Skeletal muscle tissue (tissue), 4 donors: ENCODE measurements around the gene AHSP. TPM values are rescaled to one million over a fixed set of nuclear protein-coding genes. Genes with fewer than 3 reads are reported as not detected.
"Not testable (repeated sequence)": the region's sequence is repeated elsewhere in the genome, so short reads cannot be mapped to it uniquely, and the experiment has no call there.

Source experiments
- H3K27ac ChIP-seq: one replicate; pipeline ENCODE4 v1.7.0; 2013; ENCODE audit warnings: mild to moderate bottlenecking, low read depth, low read length, inconsistent platforms
- H3K27me3 ChIP-seq, 3 donors: one replicate each; pipeline ENCODE4 v1.7.0; 2013; ENCODE audit warnings: low read length in 3 of 3; ENCODE audit not compliant: control insufficient read depth in 3 of 3, insufficient read depth in 3 of 3
- H3K36me3 ChIP-seq, 3 donors: one replicate each; pipeline ENCODE4 v1.7.0; 2013; ENCODE audit warnings: low read length in 3 of 3; ENCODE audit not compliant: control insufficient read depth in 3 of 3, insufficient read depth in 3 of 3
- H3K4me1 ChIP-seq, 3 donors: one replicate each; pipeline ENCODE4 v1.7.0; 2013; ENCODE audit warnings: low read length in 3 of 3, mild to moderate bottlenecking in 3 of 3; ENCODE audit not compliant: control insufficient read depth in 3 of 3, insufficient read depth in 3 of 3
- H3K4me3 ChIP-seq, 3 donors: one replicate each; pipeline ENCODE4 v1.7.0; 2013; ENCODE audit warnings: low read length in 3 of 3
- H3K9ac ChIP-seq, 3 donors: one replicate each; pipeline ENCODE4 v1.7.0; 2013; ENCODE audit warnings: low read length in 3 of 3, mild to moderate bottlenecking in 3 of 3, moderate library complexity in 2 of 3, low read depth in 1 of 3
- H3K9me3 ChIP-seq, 3 donors: one replicate each; pipeline ENCODE4 v1.7.0; 2013; ENCODE audit warnings: low read length in 3 of 3; ENCODE audit not compliant: control insufficient read depth in 3 of 3
- total RNA-seq: library from RNA; depleted of rRNA; stranded (reverse); fragments of >200 nt; gene quantifications from one replicate; pipeline ENCODE4 v1.2.3, GENCODE V29; 2014
- donor health status: Osteomylitis.

AHSP gene, protein sequence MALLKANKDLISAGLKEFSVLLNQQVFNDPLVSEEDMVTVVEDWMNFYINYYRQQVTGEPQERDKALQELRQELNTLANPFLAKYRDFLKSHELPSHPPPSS
- 150 TPM for total RNA-seq

GRCh38 chr16:31527734-31528274 lies at the start of gene AHSP:
Gene AHSP (plus strand): TSS chr16:31527900. CDS start chr16:31528140, 240 bp downstream.
- peak within 1 kb of the TSS in 2 of 3 donors; percentile 17 to 26 for H3K4me3 ChIP-seq
- no peak within 1 kb of the TSS for H3K9ac ChIP-seq
- H3K27ac ChIP-seq = no peak within 1 kb of the TSS
- H3K9me3 ChIP-seq = no peaks in the 10 kb centered on the region
- no peaks in the 10 kb centered on the region for H3K36me3 ChIP-seq
- peaks cover 0 to 14% (median 9%) of the 10 kb centered on the region in 3 donors for H3K4me1 ChIP-seq
- peaks cover 30 to 45% (median 42%) of the 10 kb centered on the region in 3 donors for H3K27me3 ChIP-seq

- Histone ChIP-seq H3K36me3 (peaks cover 0 to 8% (median 8%) of the 10 kb centered on the region in 3 donors), H3K27ac (no peak overlapping the region), H3K9me3 (no peaks in the 10 kb centered on the region), H3K9ac (no peak overlapping the region), H3K27me3 (peaks cover 15 to 23% (median 18%) of the 10 kb centered on the region in 3 donors), H3K4me1 (peaks cover 2 to 6% (median 3%) of the 10 kb centered on the region in 3 donors), H3K4me3 (no peak overlapping the region)
Measured at GRCh38 chr16:31478956-31479355, 48.7 kb upstream of the AHSP start.

DNA sequence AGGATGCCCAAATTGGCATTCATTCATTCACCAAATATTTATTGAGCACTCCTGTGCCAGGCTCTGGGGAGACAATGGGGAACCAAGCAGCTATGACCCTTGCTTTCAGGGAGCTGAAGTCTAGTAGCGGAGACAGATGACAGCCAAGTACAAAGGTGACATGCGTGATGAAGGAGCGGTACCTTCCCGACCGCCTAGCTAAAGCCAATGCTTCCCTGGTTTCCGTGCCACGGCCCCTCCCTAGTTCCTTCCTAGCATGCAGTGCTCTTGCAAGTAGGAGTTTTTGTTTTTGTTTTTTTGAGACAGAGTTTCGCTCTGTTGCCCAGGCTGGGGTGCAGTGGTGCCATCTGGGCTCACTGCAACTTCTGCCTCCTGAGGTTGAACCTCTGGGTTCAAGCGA lies 47.9 kb upstream of the AHSP start:
- no peak overlapping the region for H3K4me3 ChIP-seq
- H3K9ac ChIP-seq = no peak overlapping the region
- peaks cover 2 to 6% (median 3%) of the 10 kb centered on the region in 3 donors for H3K4me1 ChIP-seq
- no peak overlapping the region for H3K27ac ChIP-seq
- H3K36me3 ChIP-seq = peaks cover 0 to 8% (median under 1%) of the 10 kb centered on the region in 3 donors
- H3K27me3 ChIP-seq = peaks cover 19 to 24% (median 19%) of the 10 kb centered on the region in 3 donors
- no peaks in the 10 kb centered on the region for H3K9me3 ChIP-seq

GRCh38 chr16:31480851-31481536 lies 46.7 kb upstream of the AHSP start:
- Histone ChIP-seq H3K36me3 (peaks cover 0 to 8% (median 0%) of the 10 kb centered on the region in 3 donors), H3K9me3 (no peaks in the 10 kb centered on the region), H3K27me3 (peaks cover 24 to 32% (median 32%) of the 10 kb centered on the region in 3 donors), H3K27ac (no peak overlapping the region), H3K4me3 (no peak overlapping the region), H3K9ac (no peak overlapping the region), H3K4me1 (peaks cover 2 to 6% (median 3%) of the 10 kb centered on the region in 3 donors)

DNA sequence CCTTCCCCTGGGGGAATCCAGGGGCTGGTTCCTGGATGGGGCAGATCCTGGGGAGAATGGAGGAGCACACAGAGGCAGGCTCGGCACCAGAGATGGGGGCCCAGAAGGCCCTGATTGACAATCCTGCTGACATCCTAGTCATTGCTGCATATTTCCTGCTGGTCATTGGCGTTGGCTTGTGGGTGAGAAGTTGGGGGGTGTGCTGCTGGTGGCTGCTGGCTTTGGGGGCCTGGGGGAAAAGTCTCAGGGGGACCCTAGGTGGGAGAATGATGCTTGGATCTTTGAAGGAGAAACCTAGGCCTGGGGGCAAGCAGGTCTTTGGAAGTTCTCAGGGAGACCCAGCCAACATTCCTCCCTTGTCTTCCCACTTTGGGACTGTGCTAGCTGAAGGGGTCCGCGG lies 44.6 kb upstream of the AHSP start, which contains the start of gene SLC5A2:
SLC5A2 (plus strand) TSS at position 43 of the 400 bp plus-strand sequence; CDS start at position 57, 14 bp downstream.
- H3K4me1 ChIP-seq = peaks cover 11 to 17% (median 13%) of the 10 kb centered on the region in 3 donors
- no peak within 1 kb of the TSS for H3K27ac ChIP-seq
- H3K9me3 ChIP-seq = no peaks in the 10 kb centered on the region
- H3K36me3 ChIP-seq = no peaks in the 10 kb centered on the region
- H3K27me3 ChIP-seq = peaks cover 35 to 47% (median 41%) of the 10 kb centered on the region in 3 donors
- no peak within 1 kb of the TSS for H3K4me3 ChIP-seq
- no peak within 1 kb of the TSS for H3K9ac ChIP-seq

DNA sequence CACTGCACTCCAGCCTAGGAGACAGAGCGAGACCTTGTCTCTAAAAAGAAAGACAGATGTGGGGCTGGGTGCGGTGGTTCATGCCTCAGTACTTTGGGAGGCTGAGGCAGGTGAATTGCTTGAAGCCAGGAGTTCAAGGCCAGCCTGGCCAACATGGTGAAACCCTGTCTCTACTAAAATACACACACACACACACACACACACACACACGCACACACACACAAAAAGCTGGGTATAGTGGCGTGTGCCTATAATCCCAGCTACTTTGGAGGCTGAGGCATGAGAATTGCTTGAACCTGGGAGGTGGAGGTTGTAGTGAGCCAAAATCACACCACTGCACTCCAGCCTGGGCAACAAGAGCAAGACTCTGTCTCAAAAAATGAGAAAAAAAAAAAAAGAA lies 43.7 kb upstream of the AHSP start:
- not testable (repeated sequence) for H3K9ac ChIP-seq, H3K27ac ChIP-seq, H3K36me3 ChIP-seq, H3K9me3 ChIP-seq, H3K4me3 ChIP-seq
- peaks cover 45 to 50% (median 49%) of the 10 kb centered on the region in 3 donors for H3K27me3 ChIP-seq
- peaks cover 18 to 24% (median 21%) of the 10 kb centered on the region in 3 donors for H3K4me1 ChIP-seq

DNA sequence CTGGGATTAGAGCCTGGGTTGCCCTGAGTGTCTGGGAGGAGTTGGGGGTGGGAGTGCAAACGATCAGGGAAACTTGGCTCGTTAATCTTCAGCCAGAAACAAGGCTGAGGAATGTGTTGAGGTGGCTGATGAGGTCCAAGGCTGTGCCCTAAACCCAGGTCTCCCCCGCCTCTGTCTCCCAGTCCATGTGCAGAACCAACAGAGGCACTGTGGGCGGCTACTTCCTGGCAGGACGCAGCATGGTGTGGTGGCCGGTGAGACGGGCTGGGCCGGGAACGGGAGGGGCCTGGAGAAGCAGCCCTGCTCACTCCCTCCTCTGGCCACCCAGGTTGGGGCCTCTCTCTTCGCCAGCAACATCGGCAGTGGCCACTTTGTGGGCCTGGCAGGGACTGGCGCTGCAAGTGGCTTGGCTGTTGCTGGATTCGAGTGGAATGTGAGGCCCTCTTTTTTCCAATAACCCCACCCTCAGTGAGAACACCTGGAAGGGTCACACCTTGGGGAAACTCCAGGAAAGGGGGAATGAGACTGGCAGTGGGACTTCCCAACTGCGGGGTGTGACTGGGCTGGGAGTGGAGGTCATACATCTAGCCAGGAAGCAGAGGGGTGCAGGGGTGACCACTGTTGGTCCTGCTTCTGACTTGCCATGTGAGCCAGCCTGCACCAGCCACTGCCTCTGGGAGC lies 43.1 kb upstream of the AHSP start:
- no peak overlapping the region for H3K4me3 ChIP-seq
- no peak overlapping the region for H3K9ac ChIP-seq
- H3K36me3 ChIP-seq = no peaks in the 10 kb centered on the region
- no peak overlapping the region for H3K27ac ChIP-seq
- H3K9me3 ChIP-seq = no peaks in the 10 kb centered on the region
- H3K27me3 ChIP-seq = peaks cover 45 to 48% (median 47%) of the 10 kb centered on the region in 3 donors
- peaks cover 18 to 24% (median 21%) of the 10 kb centered on the region in 3 donors for H3K4me1 ChIP-seq

- Histone ChIP-seq H3K27ac (no peak overlapping the region), H3K9ac (no peak overlapping the region), H3K4me1 (peaks cover 18 to 22% (median 21%) of the 10 kb centered on the region in 3 donors), H3K27me3 (peaks cover 43 to 47% (median 47%) of the 10 kb centered on the region in 3 donors), H3K9me3 (no peaks in the 10 kb centered on the region), H3K36me3 (peaks cover 1 to 4% (median 2%) of the 10 kb centered on the region in 3 donors), H3K4me3 (no peak overlapping the region)
Measured at GRCh38 chr16:31485571-31485970, 42.1 kb upstream of the AHSP start.

- peaks cover 43 to 47% (median 47%) of the 10 kb centered on the region in 3 donors for H3K27me3 ChIP-seq
- H3K9me3 ChIP-seq = no peaks in the 10 kb centered on the region
- peaks cover 15 to 21% (median 18%) of the 10 kb centered on the region in 3 donors for H3K4me1 ChIP-seq
- H3K4me3 ChIP-seq = no peak overlapping the region
- no peak overlapping the region for H3K9ac ChIP-seq
- H3K27ac ChIP-seq = no peak overlapping the region
- peaks cover 2 to 8% (median 3%) of the 10 kb centered on the region in 3 donors for H3K36me3 ChIP-seq
Measured at GRCh38 chr16:31486045-31486444, 41.7 kb upstream of the AHSP start.
